Measurements from ENCODE around the gene GRIK4. TPM values are rescaled to one million over a fixed set of nuclear protein-coding genes. Genes with fewer than 3 reads are reported as not detected.

Gene GRIK4
- total RNA-seq, 1 donor from 2014 or later = 0.52 TPM

- no peak overlapping the region for H3K27ac ChIP-seq (ENCODE audit: low read depth, low read length)
- H3K27me3 ChIP-seq (ENCODE audit: control insufficient read depth in 3 of 3, insufficient read depth in 3 of 3, low read length in 3 of 3) = peaks cover 3 to 8% (median 6%) of the 10 kb centered on the region in 3 donors
- H3K36me3 ChIP-seq (ENCODE audit: control insufficient read depth in 3 of 3, insufficient read depth in 3 of 3, low read length in 3 of 3) = no peaks in the 10 kb centered on the region
- H3K4me1 ChIP-seq (ENCODE audit: control insufficient read depth in 3 of 3, insufficient read depth in 3 of 3, low read length in 3 of 3) = no peaks in the 10 kb centered on the region
- H3K4me3 ChIP-seq (ENCODE audit: low read length in 3 of 3) = no peak overlapping the region
- no peaks in the 10 kb centered on the region for H3K9me3 ChIP-seq (ENCODE audit: control insufficient read depth in 3 of 3, low read length in 3 of 3)
- H3K9ac ChIP-seq (ENCODE audit: low read depth in 1 of 3, low read length in 3 of 3) = no peak overlapping the region
Measured at GRCh38 chr11:120964857-120965256, 453.3 kb downstream of the GRIK4 start.

DNA sequence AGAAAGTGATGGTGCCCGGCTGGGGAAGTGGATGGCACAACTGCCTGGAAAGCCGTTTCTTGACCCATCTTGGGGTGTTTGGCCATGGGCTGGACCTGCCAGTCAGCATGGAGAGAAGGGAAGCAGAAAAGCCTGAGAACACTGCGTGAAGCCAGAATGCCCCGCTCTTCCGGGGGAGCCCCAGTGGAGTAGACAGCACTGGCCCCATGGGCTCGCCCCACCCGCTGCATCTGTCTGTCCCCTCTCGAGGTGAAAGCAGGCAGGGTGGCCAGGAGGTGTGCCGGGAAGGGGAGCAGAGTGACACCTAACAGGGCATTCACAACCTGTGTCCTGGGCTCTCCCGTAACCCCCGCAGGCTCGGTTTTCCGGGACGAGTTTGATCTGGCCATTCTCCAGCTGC lies 455.3 kb downstream of the GRIK4 start:
- Histone ChIP-seq H3K9ac (ENCODE audit: low read depth in 1 of 3, low read length in 3 of 3) (no peak overlapping the region), H3K36me3 (ENCODE audit: control insufficient read depth in 3 of 3, insufficient read depth in 3 of 3, low read length in 3 of 3) (no peaks in the 10 kb centered on the region), H3K9me3 (ENCODE audit: control insufficient read depth in 3 of 3, low read length in 3 of 3) (no peaks in the 10 kb centered on the region), H3K27ac (ENCODE audit: low read depth, low read length) (no peak overlapping the region), H3K4me3 (ENCODE audit: low read length in 3 of 3) (no peak overlapping the region), H3K27me3 (ENCODE audit: control insufficient read depth in 3 of 3, insufficient read depth in 3 of 3, low read length in 3 of 3) (peaks cover 10 to 12% (median 10%) of the 10 kb centered on the region in 3 donors), H3K4me1 (ENCODE audit: control insufficient read depth in 3 of 3, insufficient read depth in 3 of 3, low read length in 3 of 3) (no peaks in the 10 kb centered on the region)

GRCh38 chr11:120969993-120970392 lies 458.4 kb downstream of the GRIK4 start:
- no peaks in the 10 kb centered on the region for H3K36me3 ChIP-seq (ENCODE audit: control insufficient read depth in 3 of 3, insufficient read depth in 3 of 3, low read length in 3 of 3)
- H3K4me3 ChIP-seq (ENCODE audit: low read length in 3 of 3) = no peak overlapping the region
- peaks cover 10 to 17% (median 12%) of the 10 kb centered on the region in 3 donors for H3K27me3 ChIP-seq (ENCODE audit: control insufficient read depth in 3 of 3, insufficient read depth in 3 of 3, low read length in 3 of 3)
- H3K9ac ChIP-seq (ENCODE audit: low read depth in 1 of 3, low read length in 3 of 3) = no peak overlapping the region
- no peaks in the 10 kb centered on the region for H3K9me3 ChIP-seq (ENCODE audit: control insufficient read depth in 3 of 3, low read length in 3 of 3)
- no peak overlapping the region for H3K27ac ChIP-seq (ENCODE audit: low read depth, low read length)
- no peaks in the 10 kb centered on the region for H3K4me1 ChIP-seq (ENCODE audit: control insufficient read depth in 3 of 3, insufficient read depth in 3 of 3, low read length in 3 of 3)

- no peak overlapping the region for H3K27ac ChIP-seq (ENCODE audit: low read depth, low read length)
- H3K36me3 ChIP-seq (ENCODE audit: control insufficient read depth in 3 of 3, insufficient read depth in 3 of 3, low read length in 3 of 3) = no peaks in the 10 kb centered on the region
- H3K4me3 ChIP-seq (ENCODE audit: low read length in 3 of 3) = no peak overlapping the region
- H3K4me1 ChIP-seq (ENCODE audit: control insufficient read depth in 3 of 3, insufficient read depth in 3 of 3, low read length in 3 of 3) = peaks cover 0 to under 1% (median 0%) of the 10 kb centered on the region in 3 donors
- H3K27me3 ChIP-seq (ENCODE audit: control insufficient read depth in 3 of 3, insufficient read depth in 3 of 3, low read length in 3 of 3) = peaks cover 10 to 19% (median 12%) of the 10 kb centered on the region in 3 donors
- H3K9ac ChIP-seq (ENCODE audit: low read depth in 1 of 3, low read length in 3 of 3) = no peak overlapping the region
- H3K9me3 ChIP-seq (ENCODE audit: control insufficient read depth in 3 of 3, low read length in 3 of 3) = no peaks in the 10 kb centered on the region
Measured at GRCh38 chr11:120971825-120972224, 460.3 kb downstream of the GRIK4 start.

DNA sequence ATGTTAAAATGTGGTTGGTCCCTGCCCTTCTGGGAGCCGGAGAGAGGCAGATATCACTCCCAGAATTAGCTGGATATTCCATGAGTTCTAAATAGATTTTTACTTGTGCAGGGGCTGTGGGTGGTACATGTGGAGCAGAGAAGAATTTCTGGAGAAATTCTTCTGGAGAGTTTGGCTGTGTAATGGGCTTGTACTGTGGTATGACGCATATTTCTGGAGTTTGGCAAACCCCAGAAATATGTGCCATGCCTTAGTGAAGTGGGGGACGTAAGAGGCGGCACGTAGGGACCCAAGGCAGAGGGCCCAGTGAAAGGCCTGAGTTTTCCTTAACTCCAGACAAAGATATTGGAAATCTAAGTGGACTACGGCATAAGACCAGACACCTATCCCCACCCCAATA lies 461.1 kb downstream of the GRIK4 start:
- Histone ChIP-seq H3K27ac (ENCODE audit: low read depth, low read length) (no peak overlapping the region), H3K36me3 (ENCODE audit: control insufficient read depth in 3 of 3, insufficient read depth in 3 of 3, low read length in 3 of 3) (no peaks in the 10 kb centered on the region)

GRCh38 chr11:120973501-120973900 lies 462.0 kb downstream of the GRIK4 start:
- Histone ChIP-seq H3K9ac (ENCODE audit: low read depth in 1 of 3, low read length in 3 of 3) (no peak overlapping the region), H3K27me3 (ENCODE audit: control insufficient read depth in 3 of 3, insufficient read depth in 3 of 3, low read length in 3 of 3) (peaks cover 9 to 19% (median 10%) of the 10 kb centered on the region in 3 donors), H3K9me3 (ENCODE audit: control insufficient read depth in 3 of 3, low read length in 3 of 3) (no peaks in the 10 kb centered on the region), H3K36me3 (ENCODE audit: control insufficient read depth in 3 of 3, insufficient read depth in 3 of 3, low read length in 3 of 3) (no peaks in the 10 kb centered on the region), H3K27ac (ENCODE audit: low read depth, low read length) (no peak overlapping the region), H3K4me1 (ENCODE audit: control insufficient read depth in 3 of 3, insufficient read depth in 3 of 3, low read length in 3 of 3) (peaks cover 0 to 5% (median 3%) of the 10 kb centered on the region in 3 donors), H3K4me3 (ENCODE audit: low read length in 3 of 3) (no peak overlapping the region)

More for the DNA sequence above, 461.1 kb downstream of the GRIK4 start:
- peaks cover 0 to 5% (median 3%) of the 10 kb centered on the region in 3 donors for H3K4me1 ChIP-seq (ENCODE audit: control insufficient read depth in 3 of 3, insufficient read depth in 3 of 3, low read length in 3 of 3)
- H3K4me3 ChIP-seq (ENCODE audit: low read length in 3 of 3) = no peak overlapping the region
- H3K9ac ChIP-seq (ENCODE audit: low read depth in 1 of 3, low read length in 3 of 3) = no peak overlapping the region
- H3K9me3 ChIP-seq (ENCODE audit: control insufficient read depth in 3 of 3, low read length in 3 of 3) = no peaks in the 10 kb centered on the region
- H3K27me3 ChIP-seq (ENCODE audit: control insufficient read depth in 3 of 3, insufficient read depth in 3 of 3, low read length in 3 of 3) = peaks cover 9 to 19% (median 10%) of the 10 kb centered on the region in 3 donors

- Histone ChIP-seq H3K9ac (ENCODE audit: low read depth in 1 of 3, low read length in 3 of 3) (no peak overlapping the region), H3K27ac (ENCODE audit: low read depth, low read length) (no peak overlapping the region), H3K4me1 (ENCODE audit: control insufficient read depth in 3 of 3, insufficient read depth in 3 of 3, low read length in 3 of 3) (peaks cover 0 to 5% (median 3%) of the 10 kb centered on the region in 3 donors), H3K27me3 (ENCODE audit: control insufficient read depth in 3 of 3, insufficient read depth in 3 of 3, low read length in 3 of 3) (peaks cover 7 to 18% (median 9%) of the 10 kb centered on the region in 3 donors), H3K9me3 (ENCODE audit: control insufficient read depth in 3 of 3, low read length in 3 of 3) (no peaks in the 10 kb centered on the region), H3K36me3 (ENCODE audit: control insufficient read depth in 3 of 3, insufficient read depth in 3 of 3, low read length in 3 of 3) (no peaks in the 10 kb centered on the region), H3K4me3 (ENCODE audit: low read length in 3 of 3) (no peak overlapping the region)
Measured at GRCh38 chr11:120974466-120974865, 462.9 kb downstream of the GRIK4 start.

GRCh38 chr11:120974965-120975364 lies 463.4 kb downstream of the GRIK4 start:
- H3K27ac ChIP-seq (ENCODE audit: low read depth, low read length) = no peak overlapping the region
- no peaks in the 10 kb centered on the region for H3K9me3 ChIP-seq (ENCODE audit: control insufficient read depth in 3 of 3, low read length in 3 of 3)
- H3K36me3 ChIP-seq (ENCODE audit: control insufficient read depth in 3 of 3, insufficient read depth in 3 of 3, low read length in 3 of 3) = no peaks in the 10 kb centered on the region
- H3K4me1 ChIP-seq (ENCODE audit: control insufficient read depth in 3 of 3, insufficient read depth in 3 of 3, low read length in 3 of 3) = peaks cover 0 to 5% (median 3%) of the 10 kb centered on the region in 3 donors
- H3K9ac ChIP-seq (ENCODE audit: low read depth in 1 of 3, low read length in 3 of 3) = no peak overlapping the region
- H3K4me3 ChIP-seq (ENCODE audit: low read length in 3 of 3) = no peak overlapping the region
- H3K27me3 ChIP-seq (ENCODE audit: control insufficient read depth in 3 of 3, insufficient read depth in 3 of 3, low read length in 3 of 3) = peaks cover 7 to 13% (median 8%) of the 10 kb centered on the region in 3 donors

DNA sequence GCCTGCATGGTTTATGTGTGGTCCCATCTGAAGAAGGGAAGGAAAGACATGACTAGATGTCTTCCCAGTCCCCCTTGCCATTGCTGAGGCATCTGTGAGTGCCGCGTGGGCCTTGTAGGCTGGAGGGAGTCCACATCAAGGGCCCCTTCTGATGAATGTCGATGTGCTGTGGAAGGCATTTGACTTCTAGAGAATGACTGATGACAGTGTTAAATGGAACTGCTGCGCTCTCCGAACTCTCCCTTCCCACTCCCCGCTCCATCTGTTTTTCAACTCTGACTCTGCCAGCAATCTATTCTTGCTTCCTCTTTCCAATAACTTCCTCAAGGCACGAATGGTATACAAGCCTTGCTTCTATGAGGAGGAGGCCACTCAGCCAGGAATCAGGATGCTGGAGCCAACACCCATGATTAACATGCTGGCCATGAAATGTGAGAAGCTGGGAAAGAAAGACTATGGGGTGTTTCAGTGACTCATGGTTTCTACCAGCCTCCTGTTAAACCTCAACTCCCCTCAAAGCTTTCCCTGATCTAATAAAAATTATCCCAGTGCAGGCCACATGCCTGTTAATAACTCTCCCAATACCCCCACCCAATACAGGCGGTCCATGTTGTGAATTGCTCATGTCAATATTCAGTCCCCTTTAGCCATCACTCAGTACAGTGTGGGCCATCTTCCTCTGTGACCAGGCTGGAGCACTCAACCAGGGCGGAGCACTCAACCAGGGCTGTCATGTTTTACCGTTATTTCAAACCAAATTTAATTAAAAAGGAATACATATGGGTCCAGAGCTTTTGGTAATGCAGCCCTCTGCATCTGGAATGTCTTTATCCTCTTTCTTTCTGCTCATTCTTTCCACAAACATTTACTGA lies 466.0 kb downstream of the GRIK4 start:
- H3K27me3 ChIP-seq (ENCODE audit: control insufficient read depth in 3 of 3, insufficient read depth in 3 of 3, low read length in 3 of 3) = peaks cover 0 to 6% (median 0%) of the 10 kb centered on the region in 3 donors
- H3K4me1 ChIP-seq (ENCODE audit: control insufficient read depth in 3 of 3, insufficient read depth in 3 of 3, low read length in 3 of 3) = peaks cover 0 to 9% (median 3%) of the 10 kb centered on the region in 3 donors
- H3K9me3 ChIP-seq (ENCODE audit: control insufficient read depth in 3 of 3, low read length in 3 of 3) = no peaks in the 10 kb centered on the region
- H3K4me3 ChIP-seq (ENCODE audit: low read length in 3 of 3) = no peak overlapping the region
- no peak overlapping the region for H3K27ac ChIP-seq (ENCODE audit: low read depth, low read length)
- no peak overlapping the region for H3K9ac ChIP-seq (ENCODE audit: low read depth in 1 of 3, low read length in 3 of 3)
- no peaks in the 10 kb centered on the region for H3K36me3 ChIP-seq (ENCODE audit: control insufficient read depth in 3 of 3, insufficient read depth in 3 of 3, low read length in 3 of 3)

DNA sequence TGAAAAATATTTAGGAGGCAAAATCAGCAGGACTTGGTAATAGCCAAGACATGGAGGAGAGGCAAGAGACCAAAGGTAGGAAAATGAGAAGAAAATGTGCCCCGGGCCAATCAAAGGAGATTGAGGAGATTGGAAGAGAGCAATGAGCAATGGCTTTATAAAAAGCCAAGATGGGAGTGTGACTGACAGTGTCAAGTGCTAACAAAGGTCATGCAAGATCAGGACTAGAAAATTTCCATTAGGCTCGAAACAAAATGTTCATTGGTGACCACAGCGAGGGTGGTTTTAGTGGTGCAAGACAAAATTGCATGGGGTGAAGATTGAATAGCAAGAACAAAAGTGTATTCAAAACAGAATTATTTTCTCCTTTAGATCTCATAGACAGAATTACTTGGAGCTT lies 467.2 kb downstream of the GRIK4 start:
- Histone ChIP-seq H3K9ac (ENCODE audit: low read depth in 1 of 3, low read length in 3 of 3) (no peak overlapping the region), H3K4me1 (ENCODE audit: control insufficient read depth in 3 of 3, insufficient read depth in 3 of 3, low read length in 3 of 3) (peaks cover 0 to 9% (median 3%) of the 10 kb centered on the region in 3 donors), H3K27ac (ENCODE audit: low read depth, low read length) (no peak overlapping the region), H3K27me3 (ENCODE audit: control insufficient read depth in 3 of 3, insufficient read depth in 3 of 3, low read length in 3 of 3) (peaks cover 0 to 3% (median 3%) of the 10 kb centered on the region in 3 donors), H3K4me3 (ENCODE audit: low read length in 3 of 3) (no peak overlapping the region), H3K9me3 (ENCODE audit: control insufficient read depth in 3 of 3, low read length in 3 of 3) (no peaks in the 10 kb centered on the region), H3K36me3 (ENCODE audit: control insufficient read depth in 3 of 3, insufficient read depth in 3 of 3, low read length in 3 of 3) (no peaks in the 10 kb centered on the region)

All from skeletal muscle tissue (tissue), 4 donors.